ENCODE data around the gene RBP4. TPM values are rescaled to one million over a fixed set of nuclear protein-coding genes. Genes with fewer than 3 reads are reported as not detected.

Gene RBP4
- total and polyA plus RNA-seq, 10 of the 15 experiments (the other 5 are each of a cell fraction or from before 2014, with no cell fraction given): 1.2 TPM; not detected in 9

DNA sequence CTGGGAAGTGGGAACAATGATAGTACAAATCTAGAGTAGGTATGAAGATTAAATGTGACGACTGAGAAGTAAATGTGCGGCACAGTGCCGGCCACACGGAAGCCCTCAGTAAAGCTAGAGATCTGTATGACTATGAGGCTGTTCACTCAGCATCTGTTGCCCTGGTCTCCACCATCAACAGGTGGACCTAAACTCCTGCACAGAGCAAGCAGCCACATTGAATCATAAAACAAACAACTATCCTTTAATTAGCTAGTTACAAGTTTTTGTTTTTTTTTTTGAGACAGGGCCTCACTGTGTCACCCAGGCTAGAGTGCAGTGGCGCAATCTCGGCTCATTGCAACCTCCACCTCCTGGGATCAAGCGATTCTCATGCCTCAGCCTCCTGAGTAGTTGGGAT is 16.6 kb downstream of the RBP4 start:
- H4K20me1 ChIP-seq (ENCODE audit: control insufficient read depth, insufficient read depth): no peaks in the 10 kb centered on the region
- RAD21 ChIA-PET (ENCODE audit: unreplicated experiment): no interaction called here
- FAIRE-seq: no peak

More for the DNA sequence above, 16.6 kb downstream of the RBP4 start:
- H3K27ac ChIP-seq (ENCODE audit: control insufficient read depth, insufficient read depth): no peak overlapping the region
- no peak overlapping the region for H3K4me2 ChIP-seq (ENCODE audit: control insufficient read depth, insufficient read depth)
- in situ Hi-C loops (cut with MboI): no loop called here
- TF ChIP-seq NRF1 (conservative IDR thresholded peaks at IDR 0.05; ENCODE audit: low read depth, low read length) (no peak), PML (IDR thresholded peaks at IDR 0.05; ENCODE audit: low read length) (no peak), SRF (IDR thresholded peaks at IDR 0.05; ENCODE audit: low read depth in 2 of 2, low read length in 2 of 2) (no peak), CHD4 (IDR thresholded peaks at IDR 0.05) (no peak), TAF1 (IDR thresholded peaks at IDR 0.05; ENCODE audit: borderline replicate concordance, low read depth, low read length) (no peak), RCOR1 (conservative IDR thresholded peaks at IDR 0.05; ENCODE audit: low read depth, low read length) (no peak), HDAC6 (IDR thresholded peaks at IDR 0.05; ENCODE audit: unreplicated experiment) (no peak), HCFC1 (IDR thresholded peaks at IDR 0.05; ENCODE audit: low read length) (no peak), FOXM1 (IDR thresholded peaks at IDR 0.05; ENCODE audit: low read depth, low read length) (no peak), ZNF274 (IDR thresholded peaks at IDR 0.05; ENCODE audit: insufficient read depth, insufficient read length) (no peak), MXI1 (IDR thresholded peaks at IDR 0.05; ENCODE audit: low read depth, low read length) (no peak), ZZZ3 (IDR thresholded peaks at IDR 0.05; ENCODE audit: control insufficient read depth, insufficient read length, low read depth) (no peak), SIN3A (IDR thresholded peaks at IDR 0.05; ENCODE audit: low read depth, low read length) (no peak), POLR2AphosphoS5 (IDR thresholded peaks at IDR 0.05; ENCODE audit: low read length) (no peak)
- TF ChIP-seq, protein P1, sequence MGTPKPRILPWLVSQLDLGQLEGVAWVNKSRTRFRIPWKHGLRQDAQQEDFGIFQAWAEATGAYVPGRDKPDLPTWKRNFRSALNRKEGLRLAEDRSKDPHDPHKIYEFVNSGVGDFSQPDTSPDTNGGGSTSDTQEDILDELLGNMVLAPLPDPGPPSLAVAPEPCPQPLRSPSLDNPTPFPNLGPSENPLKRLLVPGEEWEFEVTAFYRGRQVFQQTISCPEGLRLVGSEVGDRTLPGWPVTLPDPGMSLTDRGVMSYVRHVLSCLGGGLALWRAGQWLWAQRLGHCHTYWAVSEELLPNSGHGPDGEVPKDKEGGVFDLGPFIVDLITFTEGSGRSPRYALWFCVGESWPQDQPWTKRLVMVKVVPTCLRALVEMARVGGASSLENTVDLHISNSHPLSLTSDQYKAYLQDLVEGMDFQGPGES (IDR thresholded peaks at IDR 0.05): no peak
- TF ChIP-seq, protein P2, sequence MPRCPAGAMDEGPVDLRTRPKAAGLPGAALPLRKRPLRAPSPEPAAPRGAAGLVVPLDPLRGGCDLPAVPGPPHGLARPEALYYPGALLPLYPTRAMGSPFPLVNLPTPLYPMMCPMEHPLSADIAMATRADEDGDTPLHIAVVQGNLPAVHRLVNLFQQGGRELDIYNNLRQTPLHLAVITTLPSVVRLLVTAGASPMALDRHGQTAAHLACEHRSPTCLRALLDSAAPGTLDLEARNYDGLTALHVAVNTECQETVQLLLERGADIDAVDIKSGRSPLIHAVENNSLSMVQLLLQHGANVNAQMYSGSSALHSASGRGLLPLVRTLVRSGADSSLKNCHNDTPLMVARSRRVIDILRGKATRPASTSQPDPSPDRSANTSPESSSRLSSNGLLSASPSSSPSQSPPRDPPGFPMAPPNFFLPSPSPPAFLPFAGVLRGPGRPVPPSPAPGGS (IDR thresholded peaks at IDR 0.05; ENCODE audit: borderline replicate concordance, insufficient read depth, low read depth, low read length, poor library complexity, severe bottlenecking): no peak
- TF ChIP-seq, protein P3, sequence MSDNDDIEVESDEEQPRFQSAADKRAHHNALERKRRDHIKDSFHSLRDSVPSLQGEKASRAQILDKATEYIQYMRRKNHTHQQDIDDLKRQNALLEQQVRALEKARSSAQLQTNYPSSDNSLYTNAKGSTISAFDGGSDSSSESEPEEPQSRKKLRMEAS (IDR thresholded peaks at IDR 0.05; ENCODE audit: low read depth, low read length): no peak
- TF ChIP-seq, protein P4, sequence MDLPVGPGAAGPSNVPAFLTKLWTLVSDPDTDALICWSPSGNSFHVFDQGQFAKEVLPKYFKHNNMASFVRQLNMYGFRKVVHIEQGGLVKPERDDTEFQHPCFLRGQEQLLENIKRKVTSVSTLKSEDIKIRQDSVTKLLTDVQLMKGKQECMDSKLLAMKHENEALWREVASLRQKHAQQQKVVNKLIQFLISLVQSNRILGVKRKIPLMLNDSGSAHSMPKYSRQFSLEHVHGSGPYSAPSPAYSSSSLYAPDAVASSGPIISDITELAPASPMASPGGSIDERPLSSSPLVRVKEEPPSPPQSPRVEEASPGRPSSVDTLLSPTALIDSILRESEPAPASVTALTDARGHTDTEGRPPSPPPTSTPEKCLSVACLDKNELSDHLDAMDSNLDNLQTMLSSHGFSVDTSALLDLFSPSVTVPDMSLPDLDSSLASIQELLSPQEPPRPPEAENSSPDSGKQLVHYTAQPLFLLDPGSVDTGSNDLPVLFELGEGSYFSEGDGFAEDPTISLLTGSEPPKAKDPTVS (IDR thresholded peaks at IDR 0.05; ENCODE audit: low read depth, low read length): no peak
- H3K27me3 ChIP-seq (replicated peaks in 1 of 2; ENCODE audit: control insufficient read depth in 2 of 2, insufficient read depth in 2 of 2, low read length in 1 of 2): peaks cover 0 to 3% of the 10 kb centered on the region in 2 experiments; a peak in 1 of 4 replicates
- ATAC-seq: no peak
- SMC1A ChIA-PET (ENCODE audit: uncharacterized antibody, unreplicated experiment): no interaction called here
- no peak for DNase-seq (ENCODE audit: low read depth, low spot score)
- intact Hi-C loops (cut with micrococcal nuclease; ENCODE audit: unreplicated experiment): no loop called here
- H3K9ac ChIP-seq (ENCODE audit: control insufficient read depth, insufficient read depth, low read length): no peak overlapping the region
- WGBS (ENCODE audit: insufficient coverage, insufficient replicate concordance, low lambda C conversion rate, missing lambda C conversion rate): 81% methylated on average over 7 of the region's 7 CpGs
- H3K4me1 ChIP-seq (ENCODE audit: control insufficient read depth, insufficient read depth, low read length): no peaks in the 10 kb centered on the region
- CTCF ChIA-PET: no interaction called here
- no peak overlapping the region for H3K4me3 ChIP-seq
- no peak overlapping the region for H2AFZ ChIP-seq (ENCODE audit: control insufficient read depth, low read depth, low read length)
- H3K79me2 ChIP-seq (ENCODE audit: control insufficient read depth, insufficient read depth, low read length): no peaks in the 10 kb centered on the region
- H3K9me3 ChIP-seq (replicated peaks; ENCODE audit: control insufficient read depth, insufficient read depth, low read length): no peaks in the 10 kb centered on the region; the same call in 2 of the 3 replicates
- BruUV-seq (replicated peaks): no TSS peak
- H3K36me3 ChIP-seq (ENCODE audit: control insufficient read depth in 2 of 2, insufficient read depth in 2 of 2, low read length in 1 of 2): no peaks in the 10 kb centered on the region
- POLR2A ChIA-PET: no interaction called here
